ENCODE results near the gene DCUN1D3. TPM values are rescaled to one million over a fixed set of nuclear protein-coding genes. Genes with fewer than 3 reads are reported as not detected.
"Not testable (repeated sequence)": the region's sequence is repeated elsewhere in the genome, so short reads cannot be mapped to it uniquely, and the experiment has no call there.

Gene DCUN1D3
- total RNA-seq, 1 donor from 2014 or later: 57.1 TPM

- peak; percentile 68 for DNase-seq (ENCODE audit: extremely low read depth, low read depth, low spot score)
These were observed 33.9 kb downstream of the DCUN1D3 start for GRCh38 chr16:20866145-20866772.

- DNase-seq (ENCODE audit: extremely low read depth, low read depth, low spot score): no peak
These were observed 34.6 kb downstream of the DCUN1D3 start for GRCh38 chr16:20865420-20866131.

GRCh38 chr16:20864376-20864775 lies 35.8 kb downstream of the DCUN1D3 start:
- DNase-seq (ENCODE audit: extremely low read depth, low read depth, low spot score): not testable (repeated sequence)

- DNase-seq (ENCODE audit: extremely low read depth, low read depth, low spot score): no peak
These were observed 37.8 kb downstream of the DCUN1D3 start for GRCh38 chr16:20862162-20862960.

GRCh38 chr16:20860995-20861394 lies 39.2 kb downstream of the DCUN1D3 start:
- not testable (repeated sequence) for DNase-seq (ENCODE audit: extremely low read depth, low read depth, low spot score)

- no peak for DNase-seq (ENCODE audit: extremely low read depth, low read depth, low spot score)
These were observed 39.8 kb downstream of the DCUN1D3 start for GRCh38 chr16:20860361-20860760.

- DNase-seq (ENCODE audit: extremely low read depth, low read depth, low spot score): no peak
These were observed 40.5 kb downstream of the DCUN1D3 start for GRCh38 chr16:20859699-20860098.

GRCh38 chr16:20859229-20859628 lies 40.9 kb downstream of the DCUN1D3 start:
- DNase-seq (ENCODE audit: extremely low read depth, low read depth, low spot score): no peak

GRCh38 chr16:20857281-20857680 lies 42.9 kb downstream of the DCUN1D3 start:
- no peak for DNase-seq (ENCODE audit: extremely low read depth, low read depth, low spot score)

- no peak for DNase-seq (ENCODE audit: extremely low read depth, low read depth, low spot score)
These were observed 45.2 kb downstream of the DCUN1D3 start for GRCh38 chr16:20854963-20855362.

- no peak for DNase-seq (ENCODE audit: extremely low read depth, low read depth, low spot score)
These were observed 46.1 kb downstream of the DCUN1D3 start for GRCh38 chr16:20853981-20854620.

GRCh38 chr16:20853143-20853542 lies 47.0 kb downstream of the DCUN1D3 start:
- DNase-seq (ENCODE audit: extremely low read depth, low read depth, low spot score): no peak

- no peak for DNase-seq (ENCODE audit: extremely low read depth, low read depth, low spot score)
These were observed 48.6 kb downstream of the DCUN1D3 start for GRCh38 chr16:20851601-20852000.

GRCh38 chr16:20850981-20851380 lies 49.2 kb downstream of the DCUN1D3 start:
- DNase-seq (ENCODE audit: extremely low read depth, low read depth, low spot score): no peak

GRCh38 chr16:20849589-20850390 lies 50.4 kb downstream of the DCUN1D3 start:
- DNase-seq (ENCODE audit: extremely low read depth, low read depth, low spot score): peak; percentile 55

GRCh38 chr16:20847550-20847949 lies 52.6 kb downstream of the DCUN1D3 start:
- no peak for DNase-seq (ENCODE audit: extremely low read depth, low read depth, low spot score)

GRCh38 chr16:20846551-20846950 lies 53.6 kb downstream of the DCUN1D3 start:
- no peak for DNase-seq (ENCODE audit: extremely low read depth, low read depth, low spot score)

GRCh38 chr16:20846030-20846429 lies 54.1 kb downstream of the DCUN1D3 start:
- DNase-seq (ENCODE audit: extremely low read depth, low read depth, low spot score): no peak

GRCh38 chr16:20844588-20844987 lies 55.6 kb downstream of the DCUN1D3 start:
- no peak for DNase-seq (ENCODE audit: extremely low read depth, low read depth, low spot score)

GRCh38 chr16:20844054-20844453 lies 56.1 kb downstream of the DCUN1D3 start:
- DNase-seq (ENCODE audit: extremely low read depth, low read depth, low spot score): no peak

All from glomerular endothelial cell (primary cell).